Keratinocyte (primary cell): ENCODE data around the gene WDR27. TPM values are rescaled to one million over a fixed set of nuclear protein-coding genes. Genes with fewer than 3 reads are reported as not detected.

Source experiments
- DNase-seq: peaks from one replicate; pipeline ENCODE4 v3.0.0-alpha.2; 2011; ENCODE audit warnings: low read depth, missing footprints, low spot score
- FAIRE-seq: peaks from 2 replicates; lab custom pipeline; 2011; peaks lifted over from hg19 to GRCh38; lab: Jason Lieb, UNC
- H2AFZ ChIP-seq: 2 replicates; pipeline ENCODE4 v1.6.0; 2012; ENCODE audit warnings: low read length, control low read depth, inconsistent platforms; ENCODE audit not compliant: control insufficient read depth
- H3K27ac ChIP-seq: 2 replicates; pipeline ENCODE4 v1.5.1; 2011; ENCODE audit warnings: low read length; ENCODE audit not compliant: control insufficient read depth, insufficient read depth
- H3K27me3 ChIP-seq: 3 replicates; pipeline ENCODE4 v1.6.0; 2011; ENCODE audit warnings: low read length; ENCODE audit not compliant: control insufficient read depth, insufficient read depth; ENCODE audit errors: extremely low read depth
- H3K36me3 ChIP-seq, 2 experiments: 2 replicates in 1 of 2; 3 replicates in 1 of 2; pipeline ENCODE4 v1.5.1; 2011; ENCODE audit warnings: low read length in 2 of 2, mild to moderate bottlenecking in 1 of 2; ENCODE audit not compliant: control insufficient read depth in 2 of 2, insufficient read depth in 2 of 2; ENCODE audit errors: extremely low read depth in 1 of 2
- H3K4me1 ChIP-seq: 3 replicates; pipeline ENCODE4 v1.5.1; 2011; ENCODE audit warnings: low read length; ENCODE audit not compliant: control insufficient read depth, insufficient read depth; ENCODE audit errors: extremely low read depth
- H3K4me2 ChIP-seq: 3 replicates; pipeline ENCODE4 v1.6.0; 2011; ENCODE audit warnings: low read depth, low read length; ENCODE audit not compliant: control insufficient read depth, insufficient read depth; ENCODE audit errors: extremely low read depth
- H3K4me3 ChIP-seq, 3 experiments: fragments of 200-600 bp in 1 of 3; sonication (generic) in 1 of 3; 2 replicates in 2 of 3; 3 replicates in 1 of 3; pipeline ENCODE4 v1.5.1; 2011 to 2016; ENCODE audit warnings: low read length in 3 of 3, mild to moderate bottlenecking in 3 of 3, control low read depth in 2 of 3, inconsistent platforms in 1 of 3, low read depth in 1 of 3, mixed read lengths in 1 of 3, mixed run types in 1 of 3, moderate library complexity in 1 of 3; ENCODE audit not compliant: control insufficient read depth in 2 of 3, insufficient read depth in 2 of 3; ENCODE audit errors: extremely low read depth in 1 of 3
- H3K79me2 ChIP-seq: 2 replicates; pipeline ENCODE4 v1.6.0; 2012; ENCODE audit warnings: low read length; ENCODE audit not compliant: control insufficient read depth, insufficient read depth
- H3K9ac ChIP-seq: 3 replicates; pipeline ENCODE4 v1.6.0; 2011; ENCODE audit warnings: low read length; ENCODE audit not compliant: control insufficient read depth, insufficient read depth; ENCODE audit errors: extremely low read depth
- H3K9me1 ChIP-seq: 3 replicates; pipeline ENCODE4 v1.6.0; 2011; ENCODE audit warnings: low read length; ENCODE audit not compliant: control insufficient read depth, insufficient read depth; ENCODE audit errors: extremely low read depth
- H3K9me3 ChIP-seq: 2 replicates; pipeline ENCODE4 v1.5.1; 2012; ENCODE audit warnings: low read depth, low read length; ENCODE audit not compliant: control insufficient read depth
- H4K20me1 ChIP-seq: 3 replicates; pipeline ENCODE4 v1.6.0; 2011; ENCODE audit warnings: low read length; ENCODE audit not compliant: control insufficient read depth, insufficient read depth; ENCODE audit errors: extremely low read depth
- EZH2 ChIP-seq: IDR thresholded peaks from one replicate; pipeline ENCODE4 v1.6.1; 2012; ENCODE audit warnings: inconsistent platforms, mild to moderate bottlenecking, low read length, moderate library complexity
- dilution Hi-C: fragments of 300-500 bp; cut with MboI; formaldehyde crosslinking; loops from one replicate; pipeline ENCODE4 v1.7.0; 2020; ENCODE audit warnings: low sequenced_read_pairs; ENCODE audit not compliant: extremely low pct_ligation_motif_present
- polyA plus RNA-seq, 5 experiments: library from polyadenylated mRNA; depleted of rRNA in 3 of 5; stranded (reverse) in 3 of 5; stranded (forward) in 1 of 5; unstranded in 1 of 5; fragments of >200 nt; gene quantifications; 1 replicate in 1 of 5; 2 replicates in 3 of 5; 3 replicates in 1 of 5; pipeline versions ENCODE4 v1.2.1 to v1.2.3, GENCODE V29; 2011 to 2012; ENCODE audit warnings: missing spikeins in 2 of 5, low read depth in 1 of 5, low replicate concordance in 1 of 5
- TF ChIP-seq, protein P1 (sequence below), 3 experiments: IDR thresholded peaks in 1 of 3; conservative IDR thresholded peaks in 1 of 3; optimal IDR thresholded peaks in 1 of 3; 2 replicates in 2 of 3; 3 replicates in 1 of 3; pipeline versions ENCODE3 to v1.5.1; 2011; ENCODE audit warnings: low read length in 3 of 3, mild to moderate bottlenecking in 3 of 3, moderate library complexity in 2 of 3, control low read depth in 1 of 3, inconsistent platforms in 1 of 3; ENCODE audit not compliant: insufficient read depth in 2 of 3; ENCODE audit errors: extremely low read depth in 1 of 3

The WDR27 gene
- polyA plus RNA-seq, 1 donor (not counting 4 experiments of a cell fraction or from before 2014, with no cell fraction given) = 17.8 TPM

DNA sequence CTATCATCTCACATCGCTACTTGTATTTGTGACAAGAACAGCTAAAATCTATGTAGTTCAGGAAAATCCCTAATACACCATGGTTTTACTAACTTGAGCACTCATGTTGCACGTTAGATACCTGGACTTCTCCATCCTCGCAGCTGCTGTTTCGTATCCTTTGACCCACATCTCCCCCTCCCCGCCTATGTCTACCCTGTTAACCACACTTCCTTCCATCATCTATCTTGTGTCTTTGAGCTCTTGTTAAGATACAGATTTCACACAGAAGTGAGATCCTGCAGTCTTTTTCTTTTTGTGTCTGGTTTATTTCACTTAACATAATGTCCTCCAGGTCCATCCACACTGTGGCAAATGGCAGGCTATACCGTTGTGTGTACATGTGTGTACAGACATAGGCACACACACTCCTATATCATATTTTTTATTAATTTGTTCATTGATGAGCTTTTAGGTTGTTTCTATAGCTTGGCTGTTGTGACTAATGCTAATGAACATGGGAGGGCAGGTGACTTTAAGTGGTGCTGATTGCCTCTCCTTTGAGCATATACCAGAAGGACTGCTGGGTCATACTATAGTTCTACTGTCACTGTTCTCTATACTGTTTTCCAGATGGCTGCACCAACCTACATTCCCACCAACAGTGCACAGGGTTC, 117.8 kb downstream of the WDR27 start:
- Histone ChIP-seq H3K9me1 (no peaks in the 10 kb centered on the region), H3K27ac (no peak overlapping the region), H3K36me3 (no peaks in the 10 kb centered on the region), H3K4me1 (peaks cover 7% of the 10 kb centered on the region), H4K20me1 (no peaks in the 10 kb centered on the region), H2AFZ (no peak overlapping the region), H3K9ac (no peak overlapping the region), H3K9me3 (no peaks in the 10 kb centered on the region), H3K27me3 (no peaks in the 10 kb centered on the region), H3K4me3 (no peak overlapping the region), H3K4me2 (no peak overlapping the region), H3K79me2 (no peaks in the 10 kb centered on the region)
- FAIRE-seq (no peak), DNase-seq (no peak)
- no peak for TF ChIP-seq EZH2
- TF ChIP-seq, protein P1, sequence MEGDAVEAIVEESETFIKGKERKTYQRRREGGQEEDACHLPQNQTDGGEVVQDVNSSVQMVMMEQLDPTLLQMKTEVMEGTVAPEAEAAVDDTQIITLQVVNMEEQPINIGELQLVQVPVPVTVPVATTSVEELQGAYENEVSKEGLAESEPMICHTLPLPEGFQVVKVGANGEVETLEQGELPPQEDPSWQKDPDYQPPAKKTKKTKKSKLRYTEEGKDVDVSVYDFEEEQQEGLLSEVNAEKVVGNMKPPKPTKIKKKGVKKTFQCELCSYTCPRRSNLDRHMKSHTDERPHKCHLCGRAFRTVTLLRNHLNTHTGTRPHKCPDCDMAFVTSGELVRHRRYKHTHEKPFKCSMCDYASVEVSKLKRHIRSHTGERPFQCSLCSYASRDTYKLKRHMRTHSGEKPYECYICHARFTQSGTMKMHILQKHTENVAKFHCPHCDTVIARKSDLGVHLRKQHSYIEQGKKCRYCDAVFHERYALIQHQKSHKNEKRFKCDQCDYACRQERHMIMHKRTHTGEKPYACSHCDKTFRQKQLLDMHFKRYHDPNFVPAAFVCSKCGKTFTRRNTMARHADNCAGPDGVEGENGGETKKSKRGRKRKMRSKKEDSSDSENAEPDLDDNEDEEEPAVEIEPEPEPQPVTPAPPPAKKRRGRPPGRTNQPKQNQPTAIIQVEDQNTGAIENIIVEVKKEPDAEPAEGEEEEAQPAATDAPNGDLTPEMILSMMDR (optimal IDR thresholded peaks at IDR 0.05 in 1 of 3, IDR thresholded peaks at IDR 0.05 in 1 of 3, conservative IDR thresholded peaks at IDR 0.05 in 1 of 3; ENCODE audit: extremely low read depth in 1 of 3, insufficient read depth in 2 of 3, low read length in 3 of 3) = no peak
- dilution Hi-C loops = no loop called here

DNA sequence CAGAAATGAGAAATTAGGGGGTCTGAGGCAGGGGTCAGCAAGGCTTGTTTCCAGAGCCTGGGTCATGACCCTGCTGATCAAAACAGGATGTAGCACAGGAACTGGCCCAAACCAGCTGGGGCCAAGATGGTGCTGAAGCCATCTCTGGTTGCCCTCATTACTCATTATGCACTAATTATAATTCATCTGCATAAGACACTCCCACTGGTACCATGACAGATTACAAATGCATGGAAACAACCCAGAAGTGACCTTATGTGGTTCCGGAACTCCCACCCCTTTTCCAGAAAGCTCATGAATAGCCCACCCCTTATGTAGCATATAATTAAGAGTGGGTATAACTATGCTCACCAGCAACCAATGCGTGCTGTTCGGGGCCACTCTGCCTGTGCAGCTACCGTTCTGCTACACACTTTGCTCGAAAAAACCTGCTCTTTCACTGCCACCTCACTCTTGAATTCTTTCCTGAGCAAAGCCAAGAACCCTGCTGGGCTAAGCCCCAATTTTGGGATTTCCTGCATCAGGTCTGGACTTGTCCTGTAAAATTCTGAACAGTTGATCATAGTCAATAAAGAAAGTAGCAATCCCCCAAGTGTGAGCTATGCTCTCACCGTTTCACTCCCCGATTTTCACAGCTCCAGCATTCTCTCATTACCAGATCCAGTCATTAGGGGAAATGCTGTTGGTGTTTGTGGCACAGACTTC, 122.3 kb downstream of the WDR27 start:
- Histone ChIP-seq H3K27ac (no peak overlapping the region), H3K36me3 (no peaks in the 10 kb centered on the region), H3K9me3 (no peaks in the 10 kb centered on the region), H3K9ac (no peak overlapping the region), H3K9me1 (no peaks in the 10 kb centered on the region), H3K4me2 (no peak overlapping the region), H3K27me3 (no peaks in the 10 kb centered on the region), H3K4me3 (no peak overlapping the region), H2AFZ (no peak overlapping the region), H3K79me2 (no peaks in the 10 kb centered on the region), H3K4me1 (peaks cover 7% of the 10 kb centered on the region), H4K20me1 (no peaks in the 10 kb centered on the region)
- dilution Hi-C loops = no loop called here
- DNase-seq (no peak), FAIRE-seq (no peak)
- TF ChIP-seq, protein P1 (optimal IDR thresholded peaks at IDR 0.05 in 1 of 3, IDR thresholded peaks at IDR 0.05 in 1 of 3, conservative IDR thresholded peaks at IDR 0.05 in 1 of 3; ENCODE audit: extremely low read depth in 1 of 3, insufficient read depth in 2 of 3, low read length in 3 of 3) = no peak
- TF ChIP-seq EZH2 = no peak
